Uterus (tissue), 2 donors: ENCODE measurements around the gene THBD.

Experiments used
- CTCF ChIP-seq, 4 experiments: fragments of 200-600 bp in 2 of 4; fragments of 450-650 bp in 2 of 4; sonication (generic) in 2 of 4; IDR thresholded peaks; one replicate each; pipeline ENCODE4 v1.5.1; 2016 to 2019; ENCODE audit warnings: antibody characterized with exemption in 4 of 4, mild to moderate bottlenecking in 2 of 4, moderate library complexity in 1 of 4
- POLR2A ChIP-seq, 2 donors: fragments of 450-650 bp; IDR thresholded peaks; one replicate each; pipeline ENCODE4 v1.6.1; 2016; ENCODE audit warnings: antibody characterized with exemption in 2 of 2, mild to moderate bottlenecking in 1 of 2, moderate library complexity in 1 of 2

GRCh38 chr20:23094213-23094896 lies 44.9 kb upstream of the THBD start:
- TF ChIP-seq CTCF (IDR thresholded peaks at IDR 0.05) (no peak), POLR2A (IDR thresholded peaks at IDR 0.05) (no peak)
